NCI-H2196 treated with DMSO at 0.1 percent for 48 hours (cell line): ENCODE results near the gene TCN2.
"Not testable (repeated sequence)": the region's sequence is repeated elsewhere in the genome, so short reads cannot be mapped to it uniquely, and the experiment has no call there.

Experiments used
- DNase-seq: peaks from one replicate; lab custom pipeline; 2025; ENCODE audit not compliant: unreplicated experiment; lab: John Stamatoyannopoulos, UW

The TCN2 gene

DNA sequence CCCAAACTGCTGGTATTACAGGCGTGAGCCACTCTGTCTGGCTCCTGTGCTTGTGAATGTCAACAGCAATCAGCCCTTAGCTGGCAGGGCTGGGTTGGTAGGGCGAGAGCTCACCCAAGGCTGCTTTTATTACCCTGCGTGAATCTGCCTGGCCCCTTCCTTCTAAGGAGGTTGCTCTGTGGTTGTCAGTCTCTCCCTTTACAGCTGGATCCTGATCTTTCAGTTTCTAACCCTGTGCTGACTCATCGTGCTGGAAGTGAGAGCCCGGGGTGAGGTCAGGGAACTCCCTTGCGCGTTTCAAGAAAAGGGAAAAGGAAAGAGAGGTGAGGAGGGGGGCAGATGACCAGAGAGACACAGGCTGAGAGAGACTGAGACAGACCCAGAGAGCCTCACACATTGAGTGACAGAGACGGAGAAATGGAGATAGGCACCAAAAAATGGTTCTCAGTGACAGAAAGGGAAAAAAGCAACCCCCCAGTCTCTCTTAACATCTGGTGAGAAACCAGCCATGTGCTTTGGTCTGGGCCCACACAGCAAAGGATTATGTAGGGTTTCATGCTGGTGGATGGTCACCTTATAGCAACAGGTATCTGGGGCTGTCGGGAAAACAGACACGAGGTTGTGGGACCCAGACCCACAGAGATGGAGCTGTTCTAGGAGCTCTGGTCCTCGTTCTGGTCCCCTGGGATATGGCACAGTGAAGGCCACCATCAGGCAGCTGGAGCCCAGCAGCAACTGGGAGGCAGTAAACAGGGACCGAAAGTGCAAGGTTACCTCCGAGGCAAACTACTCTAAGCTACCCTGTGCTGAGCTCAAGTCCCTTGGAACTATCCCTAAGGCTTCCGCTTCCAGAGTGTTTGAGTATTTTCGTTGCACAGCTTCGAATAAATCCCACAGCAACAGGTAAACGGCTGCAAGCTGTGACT is 2.5 kb downstream of the TCN2 start:
- no peak for DNase-seq

DNA sequence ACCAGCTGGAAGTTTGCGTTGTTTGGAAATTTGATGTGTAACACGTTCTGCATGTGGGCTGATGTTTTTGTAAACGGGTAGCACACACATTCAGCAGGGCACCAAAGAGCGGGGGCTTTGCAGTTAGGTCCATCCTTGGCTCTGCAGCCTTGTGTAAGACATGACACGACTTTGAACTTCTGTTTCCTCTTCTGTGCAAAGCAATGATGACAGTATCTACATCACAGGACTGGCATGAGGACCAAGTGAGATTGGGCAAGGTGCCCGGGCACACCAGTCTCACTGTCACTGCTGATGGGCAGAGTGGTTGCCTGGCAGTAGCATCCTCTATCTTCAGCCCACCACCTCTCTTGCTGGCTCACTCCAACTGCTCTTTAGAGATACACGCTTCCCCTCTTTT is 3.3 kb downstream of the TCN2 start:
- no peak for DNase-seq

DNA sequence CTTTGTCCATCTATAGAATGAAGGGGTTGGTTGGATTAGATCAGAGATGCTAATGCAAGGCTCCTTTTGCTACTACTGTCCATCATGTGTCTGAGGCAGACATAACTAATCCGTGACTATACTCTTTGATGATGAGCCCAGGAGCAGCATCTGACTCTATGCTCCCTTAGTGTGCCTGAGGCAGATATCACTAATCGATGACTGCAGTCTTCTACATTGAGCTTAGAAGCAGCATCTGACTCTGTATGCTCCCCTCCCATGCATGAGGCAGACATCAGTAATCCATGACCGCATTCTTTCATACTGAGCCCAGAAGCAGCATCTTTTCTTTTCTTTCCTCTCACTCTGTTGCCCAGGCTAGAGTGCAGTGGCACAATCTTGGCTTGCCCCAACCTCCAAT is 4.2 kb downstream of the TCN2 start:
- DNase-seq: no peak

DNA sequence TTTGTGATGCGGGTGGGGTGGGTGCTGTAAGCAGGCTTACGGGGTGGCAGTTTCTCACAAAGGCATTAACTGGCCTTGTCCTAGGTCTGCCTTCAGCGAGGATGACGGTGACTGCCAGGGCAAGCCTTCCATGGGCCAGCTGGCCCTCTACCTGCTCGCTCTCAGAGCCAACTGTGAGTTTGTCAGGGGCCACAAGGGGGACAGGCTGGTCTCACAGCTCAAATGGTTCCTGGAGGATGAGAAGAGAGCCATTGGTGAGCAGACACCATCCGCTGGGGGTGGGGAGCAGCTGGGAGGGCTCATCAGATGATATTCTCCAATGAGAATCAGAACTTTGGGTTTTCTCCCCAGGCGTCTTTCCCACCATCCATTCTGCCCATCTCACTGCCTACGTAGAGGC is 5.8 kb downstream of the TCN2 start:
- DNase-seq: no peak

DNA sequence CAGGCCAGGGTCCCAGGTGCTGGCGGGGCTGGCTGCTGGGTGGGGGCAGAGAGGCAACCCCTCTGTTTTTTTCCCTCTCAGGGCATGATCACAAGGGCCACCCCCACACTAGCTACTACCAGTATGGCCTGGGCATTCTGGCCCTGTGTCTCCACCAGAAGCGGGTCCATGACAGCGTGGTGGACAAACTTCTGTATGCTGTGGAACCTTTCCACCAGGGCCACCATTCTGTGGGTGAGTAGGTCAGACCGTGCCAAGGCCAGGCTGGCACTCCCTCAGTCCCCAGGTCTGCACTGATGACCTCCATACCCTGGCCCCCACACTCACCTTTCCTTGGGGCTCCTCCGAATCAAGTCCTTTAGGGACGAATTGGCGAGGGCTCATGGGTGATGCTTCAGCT is 7.3 kb downstream of the TCN2 start:
- no peak for DNase-seq

DNA sequence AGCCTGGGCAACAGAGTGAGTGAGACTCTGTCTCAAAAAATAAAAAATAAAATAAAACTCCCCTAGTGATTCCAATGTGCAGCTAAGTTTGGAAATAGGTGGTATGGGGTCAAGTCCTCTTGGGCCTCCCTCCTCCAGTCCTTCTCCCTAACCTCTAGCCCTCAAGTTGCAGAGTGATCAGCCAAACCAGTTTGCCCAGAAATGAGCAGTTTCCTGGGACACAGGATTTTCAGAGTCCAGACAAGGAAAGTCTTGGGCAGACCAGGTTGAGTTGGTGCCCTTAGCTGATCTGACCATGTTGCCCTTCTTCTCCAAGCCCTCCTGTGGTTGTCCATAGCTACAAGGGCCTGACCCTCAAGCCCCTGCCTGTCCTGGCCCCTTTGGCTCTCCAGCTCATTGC is 7.9 kb downstream of the TCN2 start:
- no peak for DNase-seq

DNA sequence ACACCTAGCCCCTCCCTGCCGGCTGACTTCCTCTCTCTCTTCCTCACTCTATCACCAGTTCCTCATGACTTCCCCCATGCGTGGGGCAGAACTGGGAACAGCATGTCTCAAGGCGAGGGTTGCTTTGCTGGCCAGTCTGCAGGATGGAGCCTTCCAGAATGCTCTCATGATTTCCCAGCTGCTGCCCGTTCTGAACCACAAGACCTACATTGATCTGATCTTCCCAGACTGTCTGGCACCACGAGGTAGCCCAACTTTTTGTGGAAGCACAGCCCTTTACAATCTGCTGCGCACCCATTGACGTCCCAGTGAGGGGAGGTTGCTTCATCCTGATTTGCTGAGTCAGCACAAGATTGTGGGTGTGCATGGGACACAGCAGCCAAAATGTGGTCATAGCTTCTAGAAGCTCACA is 8.6 kb downstream of the TCN2 start:
- DNase-seq: no peak

DNA sequence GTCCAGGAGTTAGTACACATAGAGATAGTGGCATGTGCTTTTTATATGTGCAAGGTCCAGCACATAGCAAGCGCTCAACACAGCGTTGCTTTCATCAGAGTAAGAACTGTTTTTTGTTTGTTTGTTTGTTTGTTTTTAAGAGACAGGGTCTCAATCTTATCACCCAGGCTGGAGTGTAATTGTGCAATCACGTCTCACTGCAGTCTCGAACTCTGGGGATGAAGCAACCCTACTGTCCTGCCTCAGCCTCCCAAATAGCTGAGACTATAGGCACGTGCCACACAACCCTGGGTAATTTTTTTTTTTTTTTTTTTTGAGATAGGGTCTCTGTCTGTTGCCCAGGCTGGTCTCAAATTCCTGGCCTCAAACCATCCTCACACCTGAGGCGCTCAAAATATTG is 10.8 kb downstream of the TCN2 start:
- no peak for DNase-seq

DNA sequence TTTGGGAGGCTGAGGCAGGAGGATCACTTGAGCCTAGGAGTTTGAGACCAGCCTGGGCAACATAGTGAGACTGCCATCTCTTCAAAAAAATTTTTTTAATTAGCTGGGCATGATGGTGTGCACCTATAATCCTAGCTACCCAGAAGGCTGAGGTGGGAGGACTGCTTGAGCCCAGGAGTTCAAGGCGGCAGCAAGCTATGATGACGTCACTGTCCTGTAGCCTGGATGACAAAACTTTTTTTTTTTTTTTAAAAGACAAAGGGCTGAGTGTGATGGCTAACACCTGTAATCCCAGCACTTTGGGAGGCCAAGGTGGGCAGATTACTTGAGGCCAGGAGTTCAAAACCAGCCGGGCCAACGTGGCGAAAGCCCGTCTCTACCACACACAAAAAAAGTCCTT is 12.9 kb downstream of the TCN2 start:
- DNase-seq: not testable (repeated sequence)

DNA sequence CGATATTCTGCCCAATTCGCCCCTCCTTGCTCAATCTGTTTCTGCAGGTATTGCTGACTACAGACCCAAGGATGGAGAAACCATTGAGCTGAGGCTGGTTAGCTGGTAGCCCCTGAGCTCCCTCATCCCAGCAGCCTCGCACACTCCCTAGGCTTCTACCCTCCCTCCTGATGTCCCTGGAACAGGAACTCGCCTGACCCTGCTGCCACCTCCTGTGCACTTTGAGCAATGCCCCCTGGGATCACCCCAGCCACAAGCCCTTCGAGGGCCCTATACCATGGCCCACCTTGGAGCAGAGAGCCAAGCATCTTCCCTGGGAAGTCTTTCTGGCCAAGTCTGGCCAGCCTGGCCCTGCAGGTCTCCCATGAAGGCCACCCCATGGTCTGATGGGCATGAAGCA is 19.4 kb downstream of the TCN2 start:
- DNase-seq: no peak

DNA sequence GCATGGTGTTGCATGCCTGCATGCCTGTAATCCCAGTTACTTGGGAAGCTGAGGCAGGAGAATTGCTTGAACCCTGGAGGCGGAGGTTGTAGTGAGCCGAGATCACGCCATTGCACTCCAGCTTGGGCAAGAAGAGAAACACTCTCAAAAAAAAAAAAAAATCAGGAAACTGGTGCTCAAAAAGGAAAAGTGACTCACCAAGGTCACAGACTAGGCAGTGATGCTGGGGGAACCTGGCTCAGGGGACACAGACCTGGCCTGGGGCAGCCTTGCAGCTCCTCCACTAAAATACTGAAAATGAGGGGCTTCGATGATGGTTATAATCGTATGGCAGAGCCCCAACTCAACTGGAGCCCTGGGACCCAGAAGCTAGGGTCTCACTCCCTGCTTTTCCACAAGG is 20.5 kb downstream of the TCN2 start:
- DNase-seq: no peak

DNA sequence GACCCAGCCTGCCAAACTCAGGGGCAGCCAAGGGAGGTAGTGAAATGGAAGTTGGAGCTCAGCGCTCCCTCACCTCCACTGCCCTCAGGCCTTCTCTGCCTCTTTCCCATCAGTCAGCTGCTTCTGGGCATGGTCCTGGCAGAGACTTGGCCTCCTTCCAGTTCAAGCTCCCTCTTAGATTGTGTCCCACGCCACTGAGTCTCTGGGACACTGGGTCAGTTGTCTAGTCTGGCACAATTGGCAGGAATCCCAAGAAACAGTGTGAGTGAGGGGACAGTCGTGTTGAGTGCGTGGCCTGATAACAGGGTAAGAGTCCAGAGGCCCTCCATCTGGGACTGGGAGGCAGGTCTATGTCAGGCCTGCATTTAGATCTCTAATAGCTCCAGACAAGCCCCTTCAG is 21.5 kb downstream of the TCN2 start:
- no peak for DNase-seq

DNA sequence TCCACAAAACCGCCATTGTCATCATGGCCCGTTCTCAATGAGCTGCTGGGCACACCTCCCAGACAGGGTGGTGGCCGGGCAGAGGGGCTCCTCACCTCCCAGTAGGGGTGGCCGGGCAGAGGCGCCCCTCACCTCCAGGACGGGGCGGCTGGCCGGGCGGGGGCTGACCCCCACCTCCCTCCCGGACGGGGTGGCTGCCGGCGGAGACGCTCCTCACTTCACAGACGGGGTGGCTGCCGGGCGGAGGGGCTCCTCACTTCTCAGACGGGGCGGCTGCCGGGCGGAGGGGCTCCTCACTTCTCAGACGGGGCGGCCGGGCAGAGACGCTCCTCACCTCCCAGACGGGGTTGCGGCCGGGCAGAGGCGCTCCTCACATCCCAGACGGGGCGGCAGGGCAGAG is 24.5 kb downstream of the TCN2 start:
- DNase-seq: not testable (repeated sequence)

DNA sequence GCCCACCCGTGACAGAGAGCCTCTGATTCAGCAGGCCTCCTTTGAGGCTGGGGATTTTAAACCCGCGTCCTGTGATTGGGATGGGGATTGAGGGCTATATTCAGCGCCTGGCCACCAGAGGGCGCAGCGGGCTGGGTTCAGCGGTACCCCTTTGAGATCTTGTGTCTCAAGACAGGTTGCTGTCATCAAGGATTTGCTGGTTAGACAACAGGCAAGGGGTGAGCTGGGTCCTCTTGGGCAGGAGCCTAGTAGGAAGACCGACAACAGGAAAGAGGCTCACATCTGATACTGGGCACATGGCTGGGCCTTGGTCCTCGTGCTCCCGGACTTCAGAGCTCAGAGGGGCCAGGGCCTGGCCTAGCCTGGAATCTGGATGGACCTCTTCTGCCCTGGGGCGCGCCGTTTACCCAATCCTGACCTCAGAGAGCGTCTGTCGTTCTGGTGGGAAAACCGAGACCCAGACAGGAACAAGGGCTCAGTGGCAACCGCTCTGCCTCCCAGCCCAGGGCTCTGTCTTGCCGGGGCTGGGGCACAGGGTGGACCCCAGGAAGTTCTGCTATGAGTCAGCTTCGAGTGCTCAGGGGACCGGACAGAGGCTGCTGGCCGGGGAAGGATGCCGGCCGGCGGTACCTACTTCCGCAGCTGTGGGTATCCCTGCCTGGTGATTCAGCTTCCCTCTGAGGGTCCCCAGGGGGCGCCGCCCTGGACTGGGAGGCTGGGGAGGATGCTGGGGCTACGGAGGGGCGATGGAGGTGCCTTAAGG is 27.7 kb downstream of the TCN2 start:
- peak; percentile 30 for DNase-seq

DNA sequence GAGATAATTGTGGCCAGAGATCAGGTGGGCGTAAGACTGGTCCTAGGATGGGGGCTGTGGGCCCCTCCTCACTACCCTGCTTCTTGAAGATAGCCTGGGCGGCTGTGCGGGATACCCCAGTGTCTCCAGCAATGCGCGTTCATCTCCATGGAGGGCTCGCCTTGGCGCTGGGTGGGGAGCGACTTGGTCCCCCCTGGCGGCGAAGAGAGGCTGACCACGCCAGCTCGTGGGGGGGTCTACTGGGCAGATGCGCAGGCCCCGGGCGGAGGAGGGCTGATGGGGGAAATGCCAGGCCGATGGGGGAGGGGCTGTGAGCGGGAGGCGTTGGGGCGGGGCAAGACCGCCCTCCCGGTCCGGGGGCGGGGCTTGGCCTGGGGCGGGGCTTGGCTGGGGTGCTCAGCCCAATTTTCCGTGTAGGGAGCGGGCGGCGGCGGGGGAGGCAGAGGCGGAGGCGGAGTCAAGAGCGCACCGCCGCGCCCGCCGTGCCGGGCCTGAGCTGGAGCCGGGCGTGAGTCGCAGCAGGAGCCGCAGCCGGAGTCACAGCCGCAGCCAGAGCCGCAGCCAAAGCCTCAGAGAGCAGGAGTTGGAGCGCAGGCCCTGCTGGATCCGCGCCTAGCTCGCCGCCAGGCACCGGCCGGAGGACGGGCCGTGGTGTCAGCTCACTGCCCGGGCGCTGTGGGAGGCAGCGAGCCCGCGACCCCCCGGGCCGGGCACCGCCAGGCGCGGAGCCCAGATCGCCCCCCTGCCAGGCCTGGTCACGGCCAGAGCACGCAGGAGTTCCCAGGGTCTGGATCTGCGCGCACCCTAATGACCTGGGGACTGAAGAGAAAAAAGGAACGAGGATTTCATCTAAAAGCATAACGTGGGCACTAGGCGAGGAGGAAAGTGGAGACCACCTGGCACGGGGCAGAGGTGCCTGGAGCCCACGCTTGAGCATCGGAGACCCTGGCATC is 28.6 kb downstream of the TCN2 start, which contains the start of gene SLC35E4:
Gene SLC35E4 (plus strand): TSS at position 509 of the 953 bp plus-strand sequence. CDS start 670 bp downstream, outside the sequence.
- peak; percentile 46 for DNase-seq

DNA sequence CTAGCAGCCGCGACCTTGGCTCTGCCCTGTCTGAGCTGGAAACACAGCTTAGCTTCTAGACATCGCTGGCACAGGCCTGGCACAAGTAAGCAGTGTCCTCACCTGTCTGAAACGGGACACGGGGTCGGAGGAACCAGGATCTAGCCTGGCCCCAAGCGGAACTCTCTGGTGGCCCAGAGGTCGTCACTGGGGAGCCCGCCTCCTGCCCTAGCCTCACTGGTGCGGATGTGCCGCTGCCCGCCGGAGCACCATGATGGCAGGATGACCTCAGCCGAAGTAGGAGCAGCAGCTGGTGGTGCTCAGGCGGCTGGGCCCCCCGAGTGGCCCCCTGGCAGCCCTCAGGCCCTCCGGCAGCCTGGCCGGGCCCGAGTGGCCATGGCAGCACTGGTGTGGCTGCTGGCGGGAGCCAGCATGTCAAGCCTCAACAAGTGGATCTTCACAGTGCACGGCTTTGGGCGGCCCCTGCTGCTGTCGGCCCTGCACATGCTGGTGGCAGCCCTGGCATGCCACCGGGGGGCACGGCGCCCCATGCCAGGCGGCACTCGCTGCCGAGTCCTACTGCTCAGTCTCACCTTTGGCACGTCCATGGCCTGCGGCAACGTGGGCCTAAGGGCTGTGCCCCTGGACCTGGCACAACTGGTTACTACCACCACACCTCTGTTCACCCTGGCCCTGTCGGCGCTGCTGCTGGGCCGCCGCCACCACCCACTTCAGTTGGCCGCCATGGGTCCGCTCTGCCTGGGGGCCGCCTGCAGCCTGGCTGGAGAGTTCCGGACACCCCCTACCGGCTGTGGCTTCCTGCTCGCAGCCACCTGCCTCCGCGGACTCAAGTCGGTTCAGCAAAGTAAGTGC is 29.5 kb downstream of the TCN2 start:
- DNase-seq: no peak

DNA sequence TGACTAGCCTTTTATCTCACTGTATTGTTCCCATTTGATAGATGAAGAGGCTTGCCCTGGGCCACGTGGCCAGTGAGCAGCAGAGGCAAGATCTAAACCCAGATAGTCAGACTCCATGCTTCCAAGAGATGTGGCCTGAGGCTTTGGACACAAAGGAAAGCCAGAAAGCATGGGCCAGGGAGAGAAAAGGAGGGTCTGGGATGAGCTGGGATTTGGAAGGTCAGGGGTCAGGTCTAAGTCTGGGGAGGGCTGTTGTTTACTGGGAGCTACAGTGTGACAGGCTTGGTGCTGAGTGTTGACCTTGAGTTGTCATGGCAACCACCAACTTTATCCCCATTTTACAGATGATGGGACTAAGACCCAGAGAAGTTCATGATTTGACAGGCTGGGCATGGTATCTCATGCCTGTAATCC is 30.7 kb downstream of the TCN2 start:
- no peak for DNase-seq

DNA sequence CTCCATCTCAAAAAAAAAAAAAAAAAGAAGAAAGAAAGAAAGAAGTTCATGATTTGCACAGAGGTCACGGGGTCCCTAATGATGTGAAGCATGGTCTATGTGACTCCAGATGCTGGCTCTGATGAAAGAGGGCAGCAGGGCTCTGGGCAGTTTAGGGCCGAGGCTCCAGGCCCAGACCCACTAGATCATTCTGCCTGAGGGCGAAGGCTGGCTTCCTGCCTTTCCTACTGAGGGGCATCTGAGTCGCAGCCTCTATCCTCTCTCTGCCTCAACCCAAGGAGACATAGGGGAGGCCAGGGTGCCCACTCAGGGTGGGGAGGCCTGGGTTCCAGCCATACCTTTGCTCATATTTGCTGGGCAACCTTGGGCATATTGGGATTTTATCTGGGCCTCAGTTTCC is 33.4 kb downstream of the TCN2 start:
- no peak for DNase-seq

DNA sequence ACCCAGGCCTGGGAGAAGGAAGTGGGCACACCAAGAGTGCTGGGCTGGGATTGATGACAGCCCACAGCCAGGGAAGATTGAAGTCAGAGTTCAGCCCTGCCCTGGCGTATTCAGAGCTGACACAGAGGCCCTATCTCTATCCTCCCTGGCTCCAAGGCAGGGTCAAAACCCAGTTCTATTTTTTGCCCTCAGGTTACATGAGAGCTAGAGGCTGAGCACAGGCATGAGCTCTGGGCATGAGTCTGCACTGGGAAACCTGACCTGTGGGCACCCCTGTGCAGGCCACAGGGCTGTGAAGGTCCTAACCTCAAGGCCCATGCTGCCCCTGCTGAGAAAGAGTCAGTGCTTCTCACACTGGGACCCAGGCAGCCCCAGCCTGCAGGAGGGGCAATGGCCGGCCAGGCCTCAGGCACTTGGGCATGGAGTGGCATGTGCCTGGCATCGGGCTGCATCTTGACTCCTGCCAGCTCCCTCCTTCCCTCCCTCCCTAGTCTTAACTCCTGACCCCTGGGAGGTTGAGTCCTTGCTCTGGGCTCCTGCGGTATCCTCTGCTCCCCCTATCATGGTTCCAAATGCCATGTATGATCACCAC is 34.0 kb downstream of the TCN2 start:
- no peak for DNase-seq
